ACC112 (cell line): ENCODE results near the gene ITGAE.

ENCODE experiments used
- H2AFZ ChIP-seq: fragments of 200-600 bp; sonication (generic); one replicate; pipeline ENCODE4 v1.6.0; 2017; ENCODE audit warnings: antibody characterized with exemption, low read length; ENCODE audit not compliant: unreplicated experiment
- H3K27ac ChIP-seq: fragments of 200-600 bp; sonication (generic); 2 replicates; pipeline ENCODE4 v1.5.1; 2014; ENCODE audit warnings: low read depth, mild to moderate bottlenecking, antibody characterized with exemption, low read length, moderate library complexity
- H3K27me3 ChIP-seq: fragments of 200-600 bp; sonication (generic); 2 replicates; pipeline ENCODE4 v1.6.1; 2014; ENCODE audit warnings: mild to moderate bottlenecking, antibody characterized with exemption, low read length, moderate library complexity, mixed read lengths; ENCODE audit not compliant: insufficient read depth
- H3K36me3 ChIP-seq: fragments of 200-600 bp; sonication (generic); 2 replicates; pipeline ENCODE4 v1.6.1; 2016; ENCODE audit warnings: mild to moderate bottlenecking, antibody characterized with exemption, low read length, moderate library complexity, mixed read lengths; ENCODE audit not compliant: insufficient read depth
- H3K4me1 ChIP-seq: fragments of 200-600 bp; sonication (generic); one replicate; pipeline ENCODE4 v1.6.1; 2016; ENCODE audit warnings: low read length, mixed read lengths; ENCODE audit not compliant: insufficient read depth, unreplicated experiment, control insufficient read depth
- H3K4me3 ChIP-seq: fragments of 200-600 bp; sonication (generic); 2 replicates; pipeline ENCODE4 v1.5.1; 2014; ENCODE audit warnings: mild to moderate bottlenecking, low read depth, low read length
- H3K79me2 ChIP-seq: fragments of 200-600 bp; sonication (generic); one replicate; pipeline ENCODE4 v1.6.0; 2016; ENCODE audit warnings: low read length; ENCODE audit not compliant: control insufficient read depth, unreplicated experiment, insufficient read depth

The ITGAE gene

DNA sequence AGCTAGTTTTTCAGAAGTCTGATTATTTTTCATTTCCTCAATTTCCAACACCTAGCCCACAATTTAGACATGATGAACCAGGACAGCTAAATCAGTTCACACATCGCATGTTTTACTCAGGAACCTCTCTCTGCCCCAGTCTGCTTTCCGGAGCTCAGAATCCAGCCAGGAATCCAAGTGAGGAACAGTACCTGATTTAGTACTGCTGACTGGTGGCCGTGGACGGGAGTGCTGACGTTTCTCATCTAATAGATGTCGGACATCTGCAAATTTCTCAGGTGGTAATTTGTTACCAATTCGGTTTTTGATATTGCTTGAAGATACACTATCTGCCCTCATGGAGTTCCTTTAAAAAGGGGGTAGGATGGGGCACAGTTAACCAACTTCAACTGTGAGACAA lies 14.9 kb upstream of the ITGAE start:
- no peaks in the 10 kb centered on the region for H3K27me3 ChIP-seq

DNA sequence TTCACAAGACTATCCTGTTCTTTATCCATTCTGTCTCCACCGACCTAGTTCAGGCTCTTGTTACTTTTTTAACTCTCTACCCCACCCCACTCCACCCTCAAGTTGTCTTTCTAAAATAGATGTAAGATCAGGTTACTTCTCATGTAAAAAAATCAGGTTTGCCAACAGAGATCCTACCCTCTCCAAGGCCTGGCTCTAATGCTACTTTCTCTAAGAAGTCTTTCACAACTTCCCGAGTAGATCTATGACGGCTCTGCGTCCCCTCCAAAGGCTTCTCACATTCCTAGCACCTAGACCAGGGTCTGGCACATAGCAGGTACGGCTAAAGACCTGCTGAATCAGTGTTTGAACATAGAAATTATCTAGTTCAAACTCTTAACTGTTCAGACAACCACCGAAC lies 14.1 kb upstream of the ITGAE start:
- Histone ChIP-seq H3K36me3 (peaks cover 10% of the 10 kb centered on the region), H3K4me1 (no peaks in the 10 kb centered on the region), H3K4me3 (no peak overlapping the region), H3K27me3 (no peaks in the 10 kb centered on the region), H3K79me2 (no peaks in the 10 kb centered on the region), H3K27ac (no peak overlapping the region), H2AFZ (no peak overlapping the region)

More for the DNA sequence above, 14.9 kb upstream of the ITGAE start:
- Histone ChIP-seq H3K27ac (no peak overlapping the region), H2AFZ (no peak overlapping the region), H3K36me3 (peaks cover 10% of the 10 kb centered on the region), H3K4me1 (no peaks in the 10 kb centered on the region), H3K79me2 (no peaks in the 10 kb centered on the region), H3K4me3 (no peak overlapping the region)

DNA sequence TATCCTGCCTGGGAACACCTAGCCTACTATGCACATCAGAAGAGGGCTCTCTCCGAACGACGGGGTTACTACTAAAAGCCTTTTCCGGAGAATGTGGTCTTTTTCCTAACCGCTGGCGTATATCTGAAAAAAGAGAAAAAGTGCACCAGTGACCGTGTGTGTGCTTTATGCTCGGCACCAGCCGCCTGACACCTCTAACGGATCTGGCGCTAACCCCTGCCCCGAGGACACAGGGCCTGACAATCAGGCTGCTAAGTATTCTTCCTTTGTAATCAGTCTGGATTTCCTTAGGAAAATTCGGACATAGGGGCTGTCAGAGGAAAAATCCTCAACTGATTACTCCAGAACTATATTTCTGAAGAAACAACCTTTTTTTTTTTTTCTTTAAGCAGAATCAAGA lies 13.4 kb upstream of the ITGAE start:
- H3K4me3 ChIP-seq: no peak overlapping the region
- H3K4me1 ChIP-seq: no peaks in the 10 kb centered on the region
- H3K36me3 ChIP-seq: peaks cover 10% of the 10 kb centered on the region; the same call in 1 of the 2 replicates
- no peaks in the 10 kb centered on the region for H3K79me2 ChIP-seq
- no peak overlapping the region for H3K27ac ChIP-seq
- H3K27me3 ChIP-seq: no peaks in the 10 kb centered on the region
- H2AFZ ChIP-seq: no peak overlapping the region

DNA sequence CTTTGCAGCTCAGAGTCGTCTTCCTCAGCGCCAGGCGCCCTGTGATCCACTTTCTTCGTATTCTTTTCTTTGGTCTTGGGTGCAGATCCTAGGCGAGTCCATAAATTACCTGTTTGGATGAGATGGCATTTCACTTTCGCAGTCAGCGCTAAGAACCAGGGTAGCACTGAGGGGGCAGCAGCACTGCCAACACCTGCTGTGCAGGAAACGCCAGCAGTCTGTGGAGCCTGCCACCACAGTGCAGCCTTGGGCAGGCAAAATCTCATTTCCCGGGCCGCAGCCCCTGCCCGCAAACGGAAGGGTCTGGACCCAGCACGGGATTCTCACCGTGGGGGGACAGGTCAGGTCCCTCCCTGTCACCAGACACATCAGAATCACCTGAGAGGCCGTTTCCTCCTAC lies 12.2 kb upstream of the ITGAE start:
- no peak overlapping the region for H2AFZ ChIP-seq
- no peaks in the 10 kb centered on the region for H3K79me2 ChIP-seq
- no peak overlapping the region for H3K4me3 ChIP-seq
- H3K27ac ChIP-seq: no peak overlapping the region
- no peaks in the 10 kb centered on the region for H3K27me3 ChIP-seq
- H3K36me3 ChIP-seq: peaks cover 7% of the 10 kb centered on the region; the same call in 1 of the 2 replicates
- H3K4me1 ChIP-seq: no peaks in the 10 kb centered on the region

DNA sequence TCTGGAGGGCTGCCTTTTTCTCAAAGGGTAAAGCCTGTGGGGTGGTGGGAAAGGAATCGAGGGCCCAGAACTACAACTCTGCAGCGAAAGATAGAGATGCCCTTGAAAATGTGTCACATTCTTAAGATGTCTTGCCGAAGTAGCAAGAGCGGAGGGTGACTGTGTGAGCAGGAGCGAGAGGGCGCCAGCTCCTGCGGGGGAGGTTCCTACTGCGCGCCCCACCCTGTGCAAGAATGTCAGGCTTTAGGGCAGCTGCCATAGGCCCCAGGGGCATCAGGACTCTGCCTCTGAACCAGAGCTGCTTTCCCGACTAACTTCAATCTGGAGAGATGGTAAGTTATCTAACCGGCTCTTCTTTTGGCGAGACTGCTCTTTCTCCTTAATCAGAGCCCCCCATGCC lies 11.8 kb upstream of the ITGAE start:
- no peaks in the 10 kb centered on the region for H3K4me1 ChIP-seq
- H3K79me2 ChIP-seq: no peaks in the 10 kb centered on the region
- no peak overlapping the region for H2AFZ ChIP-seq
- H3K27ac ChIP-seq: no peak overlapping the region
- H3K4me3 ChIP-seq: no peak overlapping the region
- H3K27me3 ChIP-seq: no peaks in the 10 kb centered on the region
- H3K36me3 ChIP-seq: peaks cover 7% of the 10 kb centered on the region; the same call in 1 of the 2 replicates

DNA sequence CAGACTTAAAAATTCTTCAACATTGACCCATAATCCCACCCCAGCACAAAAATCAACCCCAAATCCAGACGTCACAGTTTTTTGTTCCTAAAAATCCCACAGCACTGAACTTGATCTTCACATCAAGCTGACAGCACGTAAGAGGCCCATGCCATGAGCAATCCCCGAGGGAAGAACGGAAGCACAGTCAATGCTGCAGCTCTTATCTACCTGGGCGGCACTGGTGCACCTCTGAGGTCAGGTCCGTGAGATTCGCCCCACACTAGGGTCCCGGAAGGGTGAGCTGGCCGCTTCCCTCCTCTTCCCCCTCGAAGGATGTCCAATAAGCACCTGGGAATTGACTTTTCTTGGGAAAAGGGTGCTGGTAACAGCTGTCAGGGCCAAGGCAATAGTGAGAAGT lies 11.3 kb upstream of the ITGAE start:
- Histone ChIP-seq H3K79me2 (no peaks in the 10 kb centered on the region), H3K4me1 (no peaks in the 10 kb centered on the region), H3K27ac (no peak overlapping the region), H3K27me3 (no peaks in the 10 kb centered on the region), H3K4me3 (no peak overlapping the region), H2AFZ (no peak overlapping the region), H3K36me3 (peaks cover 7% of the 10 kb centered on the region; the same call in 1 of the 2 replicates)

DNA sequence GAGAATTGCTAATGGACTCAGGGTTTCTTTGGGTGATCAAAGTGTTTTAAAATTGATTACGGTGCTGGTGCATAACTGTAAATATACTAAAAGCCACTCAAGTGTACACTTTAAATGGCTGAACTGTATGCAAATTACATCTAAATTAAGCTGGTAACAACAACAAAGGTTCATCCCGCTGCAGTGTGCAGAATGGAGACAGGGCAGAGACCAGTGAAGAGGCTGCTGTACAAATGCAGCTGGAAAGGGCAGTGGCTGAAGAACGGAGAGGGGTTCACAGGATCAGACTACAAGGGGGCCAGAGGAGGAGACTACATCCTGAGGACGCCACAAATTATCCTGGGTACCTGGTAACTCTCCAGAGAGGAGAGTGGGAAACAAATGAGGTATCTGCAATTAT lies 9.0 kb upstream of the ITGAE start:
- Histone ChIP-seq H3K79me2 (no peaks in the 10 kb centered on the region), H3K36me3 (no peaks in the 10 kb centered on the region), H3K27me3 (no peaks in the 10 kb centered on the region), H3K27ac (no peak overlapping the region), H3K4me3 (no peak overlapping the region), H2AFZ (no peak overlapping the region), H3K4me1 (no peaks in the 10 kb centered on the region)

DNA sequence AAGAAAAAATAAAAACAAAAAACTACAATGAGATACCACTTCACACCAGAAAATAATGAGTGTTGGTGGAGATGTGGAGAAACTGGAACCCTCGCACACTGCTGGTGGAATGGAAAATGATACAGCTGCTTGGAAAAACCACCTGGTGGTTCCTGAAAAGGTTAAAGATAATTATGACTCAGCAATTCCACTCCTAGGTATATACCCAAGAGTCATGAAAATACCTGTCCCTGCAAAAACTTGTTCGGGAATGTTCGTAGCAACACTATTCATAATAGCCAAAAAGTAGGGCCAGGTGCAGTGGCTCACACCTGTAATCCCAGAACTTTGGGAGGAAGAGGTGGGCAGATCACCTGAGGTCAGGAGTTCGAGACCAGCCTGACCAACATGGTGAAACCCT lies 8.1 kb upstream of the ITGAE start:
- Histone ChIP-seq H3K4me3 (no peak overlapping the region), H3K79me2 (no peaks in the 10 kb centered on the region), H2AFZ (no peak overlapping the region), H3K36me3 (no peaks in the 10 kb centered on the region), H3K4me1 (peaks cover 5% of the 10 kb centered on the region), H3K27me3 (no peaks in the 10 kb centered on the region), H3K27ac (no peak overlapping the region)

DNA sequence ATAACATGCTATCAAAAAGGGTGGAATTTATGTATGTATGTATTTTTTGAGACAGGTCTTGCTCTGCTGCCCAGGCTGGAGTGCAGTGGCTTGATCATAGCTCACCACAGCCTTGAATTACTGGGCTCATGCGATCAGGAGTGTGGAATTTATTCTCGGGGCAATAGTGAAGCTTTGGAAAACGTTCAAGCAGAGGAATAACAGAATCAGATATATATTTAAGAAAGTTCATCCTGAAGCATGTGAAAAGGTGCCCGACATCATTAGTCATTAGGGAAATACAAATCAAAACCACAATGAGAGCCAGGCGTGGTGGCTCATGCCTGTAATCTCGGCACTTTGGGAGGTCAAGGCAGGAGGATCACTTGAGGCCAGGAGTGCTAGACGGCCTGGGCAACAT lies 7.7 kb upstream of the ITGAE start:
- H3K27me3 ChIP-seq: no peaks in the 10 kb centered on the region
- no peak overlapping the region for H2AFZ ChIP-seq
- no peaks in the 10 kb centered on the region for H3K36me3 ChIP-seq
- peaks cover 5% of the 10 kb centered on the region for H3K4me1 ChIP-seq
- no peaks in the 10 kb centered on the region for H3K79me2 ChIP-seq
- no peak overlapping the region for H3K4me3 ChIP-seq
- no peak overlapping the region for H3K27ac ChIP-seq

DNA sequence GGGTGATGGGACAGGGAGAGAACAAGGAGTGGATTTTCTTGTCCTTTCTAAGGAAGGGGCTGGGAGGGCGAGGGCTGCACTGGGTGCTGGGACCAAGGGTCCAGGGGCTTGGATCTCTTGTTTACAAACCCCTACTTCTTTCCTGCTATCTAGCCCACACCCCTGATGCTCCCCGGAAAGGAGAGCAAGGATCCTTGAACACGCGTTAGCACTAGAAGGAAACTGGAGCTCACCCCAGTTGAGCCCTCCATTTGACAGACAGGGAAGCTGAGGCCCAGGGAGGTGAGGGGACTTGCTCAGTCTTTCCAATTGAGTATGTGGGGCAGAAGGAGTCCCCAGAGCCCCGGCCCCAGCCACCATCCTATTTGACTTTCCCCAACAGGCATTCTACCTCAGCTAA lies 4.6 kb upstream of the ITGAE start:
- no peaks in the 10 kb centered on the region for H3K79me2 ChIP-seq
- no peak overlapping the region for H3K27ac ChIP-seq
- no peaks in the 10 kb centered on the region for H3K36me3 ChIP-seq
- H3K4me3 ChIP-seq: no peak overlapping the region
- no peak overlapping the region for H2AFZ ChIP-seq
- H3K27me3 ChIP-seq: no peaks in the 10 kb centered on the region
- H3K4me1 ChIP-seq: peaks cover 20% of the 10 kb centered on the region

DNA sequence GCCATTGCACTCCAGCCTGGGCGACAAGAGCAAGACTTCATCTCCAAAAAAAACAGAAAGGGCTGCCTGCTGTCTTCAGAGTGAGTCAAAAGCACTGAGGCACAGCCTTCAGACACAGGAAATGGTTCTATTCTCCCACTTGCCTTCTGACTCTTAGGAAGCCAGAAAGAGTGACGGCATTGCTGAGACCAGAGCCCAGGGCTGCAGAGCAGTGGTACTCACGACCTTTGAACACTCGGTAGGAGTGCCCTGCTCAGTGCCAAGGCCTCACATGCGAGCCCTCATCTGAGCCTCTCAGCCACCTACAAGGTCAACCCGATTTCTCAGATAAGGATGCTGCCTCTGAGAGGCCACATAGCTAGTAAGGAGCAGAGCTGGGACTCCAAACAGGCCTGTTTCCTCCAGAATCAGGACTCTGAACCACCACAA lies 3.5 kb upstream of the ITGAE start:
- H3K4me3 ChIP-seq: no peak overlapping the region
- no peak overlapping the region for H3K27ac ChIP-seq
- H3K27me3 ChIP-seq: no peaks in the 10 kb centered on the region
- H3K36me3 ChIP-seq: no peaks in the 10 kb centered on the region
- peaks cover 20% of the 10 kb centered on the region for H3K4me1 ChIP-seq
- H3K79me2 ChIP-seq: no peaks in the 10 kb centered on the region
- no peak overlapping the region for H2AFZ ChIP-seq
